Uterus (tissue), 2 donors: ENCODE results near the gene MIB2.
"Not testable (repeated sequence)": the region's sequence is repeated elsewhere in the genome, so short reads cannot be mapped to it uniquely, and the experiment has no call there.

Experiments
- POLR2A ChIP-seq, 2 donors: fragments of 450-650 bp; IDR thresholded peaks; one replicate each; pipeline ENCODE4 v1.6.1; 2016; ENCODE audit warnings: antibody characterized with exemption in 2 of 2, mild to moderate bottlenecking in 1 of 2, moderate library complexity in 1 of 2
- TF ChIP-seq, protein P1 (sequence below), 4 experiments: fragments of 200-600 bp in 2 of 4; fragments of 450-650 bp in 2 of 4; sonication (generic) in 2 of 4; IDR thresholded peaks; one replicate each; pipeline ENCODE4 v1.5.1; 2016 to 2019; ENCODE audit warnings: antibody characterized with exemption in 4 of 4, mild to moderate bottlenecking in 2 of 4, moderate library complexity in 1 of 4

DNA sequence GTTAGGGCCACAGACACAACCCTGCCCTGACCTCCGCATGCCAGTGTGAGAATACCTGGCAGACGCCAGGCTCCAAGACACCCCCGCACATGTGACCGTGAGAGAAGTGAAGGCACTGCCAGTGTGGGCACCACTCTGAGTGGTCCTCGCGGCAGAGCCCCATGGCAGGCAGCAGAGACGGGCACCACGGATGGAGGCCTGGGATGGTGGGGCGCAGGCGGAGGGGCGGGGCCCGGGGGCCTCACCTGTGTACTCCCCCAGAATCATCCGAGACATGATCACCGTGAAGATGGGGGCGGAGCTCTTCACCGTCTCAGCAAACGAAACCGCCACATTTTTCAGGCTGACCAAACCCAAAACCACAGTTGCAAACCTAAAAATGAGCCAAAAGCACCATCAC is 59.9 kb downstream of the MIB2 start:
- TF ChIP-seq, protein P1, sequence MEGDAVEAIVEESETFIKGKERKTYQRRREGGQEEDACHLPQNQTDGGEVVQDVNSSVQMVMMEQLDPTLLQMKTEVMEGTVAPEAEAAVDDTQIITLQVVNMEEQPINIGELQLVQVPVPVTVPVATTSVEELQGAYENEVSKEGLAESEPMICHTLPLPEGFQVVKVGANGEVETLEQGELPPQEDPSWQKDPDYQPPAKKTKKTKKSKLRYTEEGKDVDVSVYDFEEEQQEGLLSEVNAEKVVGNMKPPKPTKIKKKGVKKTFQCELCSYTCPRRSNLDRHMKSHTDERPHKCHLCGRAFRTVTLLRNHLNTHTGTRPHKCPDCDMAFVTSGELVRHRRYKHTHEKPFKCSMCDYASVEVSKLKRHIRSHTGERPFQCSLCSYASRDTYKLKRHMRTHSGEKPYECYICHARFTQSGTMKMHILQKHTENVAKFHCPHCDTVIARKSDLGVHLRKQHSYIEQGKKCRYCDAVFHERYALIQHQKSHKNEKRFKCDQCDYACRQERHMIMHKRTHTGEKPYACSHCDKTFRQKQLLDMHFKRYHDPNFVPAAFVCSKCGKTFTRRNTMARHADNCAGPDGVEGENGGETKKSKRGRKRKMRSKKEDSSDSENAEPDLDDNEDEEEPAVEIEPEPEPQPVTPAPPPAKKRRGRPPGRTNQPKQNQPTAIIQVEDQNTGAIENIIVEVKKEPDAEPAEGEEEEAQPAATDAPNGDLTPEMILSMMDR (IDR thresholded peaks at IDR 0.05), result not testable (repeated sequence)
- TF ChIP-seq POLR2A (IDR thresholded peaks at IDR 0.05), result not testable (repeated sequence)
